Uterus (tissue), 4 donors: ENCODE measurements around the gene USP37. TPM values are rescaled to one million over a fixed set of nuclear protein-coding genes. Genes with fewer than 3 reads are reported as not detected.

Experiments
- DNase-seq, 2 donors: peaks; one replicate each; pipeline ENCODE4 v3.0.0-alpha.2; 2019 to 2020
- H3K27ac ChIP-seq, 2 donors: fragments of 200-600 bp; sonication (generic); 1 replicate in 1 of 2; 2 replicates in 1 of 2; pipeline ENCODE4 v1.5.1; 2016 to 2018
- H3K27me3 ChIP-seq, 2 donors: fragments of 200-600 bp; sonication (generic); one replicate each; pipeline ENCODE4 v1.5.1; 2018 to 2019; ENCODE audit warnings: control low read depth in 1 of 2
- H3K36me3 ChIP-seq, 2 donors: fragments of 200-600 bp; sonication (generic); one replicate each; pipeline ENCODE4 v1.5.1; 2019; ENCODE audit warnings: control low read depth in 1 of 2
- H3K4me1 ChIP-seq, 2 donors: fragments of 200-600 bp; sonication (generic); one replicate each; pipeline ENCODE4 v1.5.1; 2018 to 2019; ENCODE audit warnings: control low read depth in 1 of 2
- H3K4me3 ChIP-seq, 2 donors: fragments of 200-600 bp; sonication (generic); 1 replicate in 1 of 2; 2 replicates in 1 of 2; pipeline ENCODE4 v1.5.1; 2018 to 2019; ENCODE audit warnings: mild to moderate bottlenecking in 1 of 2
- H3K9me3 ChIP-seq, 2 donors: fragments of 200-600 bp; sonication (generic); one replicate each; pipeline ENCODE4 v1.5.1; 2019; ENCODE audit warnings: control low read depth in 1 of 2
- CTCF ChIP-seq, 4 experiments: fragments of 200-600 bp in 2 of 4; fragments of 450-650 bp in 2 of 4; sonication (generic) in 2 of 4; IDR thresholded peaks; one replicate each; pipeline ENCODE4 v1.5.1; 2016 to 2019; ENCODE audit warnings: antibody characterized with exemption in 4 of 4, mild to moderate bottlenecking in 2 of 4, moderate library complexity in 1 of 4
- POLR2A ChIP-seq, 2 donors: fragments of 450-650 bp; IDR thresholded peaks; one replicate each; pipeline ENCODE4 v1.6.1; 2016; ENCODE audit warnings: antibody characterized with exemption in 2 of 2, mild to moderate bottlenecking in 1 of 2, moderate library complexity in 1 of 2
- intact Hi-C: fragments of 100-400 bp; cut with DNase I; formaldehyde crosslinking; loops from one replicate; pipeline ENCODE4 v1.15.1; 2023; ENCODE audit warnings: low total_unique reads
- total RNA-seq, 4 donors: library from RNA; depleted of rRNA in 3 of 4; stranded (reverse); fragments of >200 nt in 3 of 4; gene quantifications; one replicate each; pipeline versions ENCODE4 v1.1.0 to v1.2.4, GENCODE V29; 2014 to 2023
- donor health status: DM: yes; HTN: yes; CAD: no.

USP37 gene
- total RNA-seq, 4 donors from 2014 or later, result 9.1 to 59.3 (median 20.7) TPM

- no peak overlapping the region for H3K4me3 ChIP-seq
- no peaks in the 10 kb centered on the region for H3K36me3 ChIP-seq
- no peaks in the 10 kb centered on the region for H3K4me1 ChIP-seq
- TF ChIP-seq POLR2A (IDR thresholded peaks at IDR 0.05) (no peak), CTCF (IDR thresholded peaks at IDR 0.05) (no peak)
- intact Hi-C loops, result no loop called here
- no peak overlapping the region for H3K27ac ChIP-seq
- H3K27me3 ChIP-seq, result no peaks in the 10 kb centered on the region
- no peaks in the 10 kb centered on the region for H3K9me3 ChIP-seq
- no peak for DNase-seq
Measured at GRCh38 chr2:218452079-218452478, 116.1 kb downstream of the USP37 start.

- TF ChIP-seq POLR2A (IDR thresholded peaks at IDR 0.05), result no peak
- no peak for TF ChIP-seq CTCF (IDR thresholded peaks at IDR 0.05)
- no peaks in the 10 kb centered on the region for H3K27me3 ChIP-seq
- H3K4me3 ChIP-seq, result no peak overlapping the region
- no peak overlapping the region for H3K27ac ChIP-seq
- DNase-seq, result no peak
- no peaks in the 10 kb centered on the region for H3K36me3 ChIP-seq
- H3K9me3 ChIP-seq, result no peaks in the 10 kb centered on the region
- no peaks in the 10 kb centered on the region for H3K4me1 ChIP-seq
- intact Hi-C loops, result no loop called here
Measured at GRCh38 chr2:218448934-218449333, 119.2 kb downstream of the USP37 start.

- no peaks in the 10 kb centered on the region for H3K9me3 ChIP-seq
- intact Hi-C loops, result no loop called here
- H3K4me1 ChIP-seq, result no peaks in the 10 kb centered on the region
- no peak overlapping the region for H3K27ac ChIP-seq
- no peaks in the 10 kb centered on the region for H3K27me3 ChIP-seq
- H3K36me3 ChIP-seq, result no peaks in the 10 kb centered on the region
- H3K4me3 ChIP-seq, result no peak overlapping the region
- TF ChIP-seq CTCF (IDR thresholded peaks at IDR 0.05) (no peak), POLR2A (IDR thresholded peaks at IDR 0.05) (no peak)
- DNase-seq, result no peak
Measured at GRCh38 chr2:218447072-218447471, 121.1 kb downstream of the USP37 start.

GRCh38 chr2:218446547-218446946 is 121.6 kb downstream of the USP37 start:
- Histone ChIP-seq H3K4me1 (no peaks in the 10 kb centered on the region), H3K9me3 (no peaks in the 10 kb centered on the region), H3K36me3 (no peaks in the 10 kb centered on the region), H3K27me3 (no peaks in the 10 kb centered on the region), H3K27ac (no peak overlapping the region), H3K4me3 (no peak overlapping the region)
- DNase-seq, result no peak
- TF ChIP-seq CTCF (IDR thresholded peaks at IDR 0.05), result no peak
- intact Hi-C loops, result no loop called here

GRCh38 chr2:218445602-218446001 is 122.5 kb downstream of the USP37 start:
- Histone ChIP-seq H3K27me3 (no peaks in the 10 kb centered on the region), H3K27ac (no peak overlapping the region), H3K4me1 (no peaks in the 10 kb centered on the region), H3K36me3 (no peaks in the 10 kb centered on the region), H3K9me3 (no peaks in the 10 kb centered on the region), H3K4me3 (no peak overlapping the region)
- intact Hi-C loops, result no loop called here
- TF ChIP-seq POLR2A (IDR thresholded peaks at IDR 0.05), result no peak
- TF ChIP-seq CTCF (IDR thresholded peaks at IDR 0.05), result no peak
- DNase-seq, result no peak
